Panc1 (cell line): ENCODE data around the gene PRKAA1. TPM values are rescaled to one million over a fixed set of nuclear protein-coding genes. Genes with fewer than 3 reads are reported as not detected.
"Not testable (repeated sequence)": the region's sequence is repeated elsewhere in the genome, so short reads cannot be mapped to it uniquely, and the experiment has no call there.

Experiments used
- ATAC-seq: fragments of 200-7000 bp; cut with Tn5 transposase; 2 replicates; pipeline ENCODE4 v1.9.1; 2020; ENCODE audit warnings: mild to moderate bottlenecking, moderate library complexity
- BruUV-seq: library from RNA; stranded (reverse); fragments of 400-500 nt; replicated peaks from 2 replicates; lab custom pipeline; 2021; lab: Mats Ljungman, UMichigan
- CTCF ChIA-PET: fragments of 300-600 bp; sonication (Branson Sonifier 250); formaldehyde crosslinking; loops from one replicate; lab custom pipeline; 2022; ENCODE audit warnings: antibody characterized with exemption; lab: Charles Lee
- POLR2A ChIA-PET: fragments of 300-600 bp; sonication (Branson Sonifier 250); formaldehyde crosslinking; loops from one replicate; lab custom pipeline; 2022; ENCODE audit warnings: antibody characterized with exemption; lab: Charles Lee
- DNase-seq: peaks from one replicate; pipeline ENCODE4 v3.0.0-alpha.2; 2010; ENCODE audit warnings: low read depth, low spot score
- H3K27ac ChIP-seq: 2 replicates; pipeline ENCODE4 v1.5.1; 2011; ENCODE audit warnings: mild to moderate bottlenecking, low read length, inconsistent platforms
- H3K27me3 ChIP-seq: fragments of 200-500 bp; sonication (Bioruptor generic); 2 replicates; pipeline ENCODE4 v1.6.0; 2014; ENCODE audit warnings: low read length, inconsistent platforms; ENCODE audit not compliant: control insufficient read depth, insufficient read depth
- H3K36me3 ChIP-seq: fragments of 200-500 bp; sonication (Bioruptor generic); 2 replicates; pipeline ENCODE4 v1.5.1; 2014; ENCODE audit warnings: inconsistent platforms, mild to moderate bottlenecking, low read length, moderate library complexity; ENCODE audit not compliant: control insufficient read depth, insufficient read depth
- H3K4me1 ChIP-seq: 2 replicates; pipeline ENCODE4 v1.5.1; 2011; ENCODE audit warnings: inconsistent platforms, mild to moderate bottlenecking, low read length, moderate library complexity; ENCODE audit not compliant: control insufficient read depth, insufficient read depth
- H3K4me3 ChIP-seq, 2 experiments: 2 replicates each; pipeline ENCODE4 v1.5.1; 2011 to 2012; ENCODE audit warnings: low read depth in 2 of 2, low read length in 2 of 2, mild to moderate bottlenecking in 2 of 2, inconsistent platforms in 1 of 2, moderate library complexity in 1 of 2
- H3K9me3 ChIP-seq: fragments of 200-500 bp; sonication (Bioruptor generic); 2 replicates; pipeline ENCODE4 v1.5.1; 2014; ENCODE audit warnings: low read depth, mild to moderate bottlenecking, inconsistent platforms, low read length, moderate library complexity; ENCODE audit not compliant: control insufficient read depth, insufficient read depth
- POLR2AphosphoS5 ChIP-seq: IDR thresholded peaks from 2 replicates; pipeline ENCODE4 v1.6.1; 2012; ENCODE audit warnings: mild to moderate bottlenecking, low read depth, low read length, moderate library complexity
- SIN3A ChIP-seq: IDR thresholded peaks from 2 replicates; pipeline ENCODE4 v1.6.1; 2012; ENCODE audit warnings: low read depth, mild to moderate bottlenecking, low read length, moderate library complexity, borderline replicate concordance; ENCODE audit not compliant: insufficient read depth
- TCF7L2 ChIP-seq: IDR thresholded peaks from 2 replicates; pipeline ENCODE4 v1.6.1; 2011; ENCODE audit warnings: mild to moderate bottlenecking, low read depth, low read length, inconsistent platforms
- in situ Hi-C: cut with HindIII; loops from 2 replicates; pipeline ENCODE4 v1.10.0; 2016; ENCODE audit warnings: low sequenced_read_pairs, low pct_unique_long_range_greater_than_20kb
- intact Hi-C: fragments of 100-400 bp; cut with micrococcal nuclease; formaldehyde crosslinking; loops from one replicate; pipeline ENCODE4 v1.10.0; 2022; ENCODE audit not compliant: unreplicated experiment
- total RNA-seq: library from RNA; stranded (reverse); gene quantifications from one replicate; pipeline ENCODE4 v1.2.1, GENCODE V29; 2021; ENCODE audit not compliant: unreplicated experiment
- TF ChIP-seq, protein P1 (sequence below), 2 experiments: IDR thresholded peaks; 2 replicates each; pipeline ENCODE4 v1.6.1; 2011 to 2012; ENCODE audit warnings: low read depth in 2 of 2, control low read depth in 1 of 2, low read length in 1 of 2, mild to moderate bottlenecking in 1 of 2, moderate library complexity in 1 of 2; ENCODE audit not compliant: insufficient read depth in 1 of 2
- TF ChIP-seq, protein P2 (sequence below): fragments of 450-650 bp; IDR thresholded peaks from 2 replicates; pipeline ENCODE4 v1.5.1; 2017; ENCODE audit warnings: mild to moderate bottlenecking

The PRKAA1 gene
- total RNA-seq, 1 experiment from 2014 or later, result 75.8 TPM

DNA sequence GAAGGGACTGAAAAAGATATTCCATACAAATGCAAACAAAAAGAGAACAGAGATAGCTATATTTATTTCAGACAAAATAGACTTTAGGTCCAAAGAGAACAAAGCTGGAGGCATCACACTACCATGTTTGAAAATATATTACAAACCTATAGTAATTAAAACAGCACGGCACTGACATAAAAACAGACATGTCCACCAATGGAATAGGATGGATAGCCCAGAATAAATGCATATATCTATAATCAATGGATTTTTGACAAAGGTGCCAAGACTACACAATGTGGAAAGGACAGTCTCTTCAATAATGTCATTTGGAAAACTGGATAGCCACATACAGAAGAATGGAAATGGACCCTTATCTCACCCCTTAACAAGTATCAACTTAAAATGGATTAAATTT, 10.2 kb downstream of the PRKAA1 start:
- H3K9me3 ChIP-seq, result peaks cover 3% of the 10 kb centered on the region; the same call in 1 of the 2 replicates
- in situ Hi-C loops (no loop called here), intact Hi-C loops (no loop called here)
- ChIA-PET POLR2A (interaction anchor here (0.6 kb wide), 2 partner anchors 32 to 42 kb away, joined by 3 read pairs; no protein-coding TSS in a partner anchor), CTCF (interaction anchor here (0.6 kb wide), 1 partner anchor 1218 kb away, joined by 3 read pairs; no protein-coding TSS in a partner anchor)
- H3K27ac ChIP-seq, result no peak overlapping the region
- TF ChIP-seq, protein P1, sequence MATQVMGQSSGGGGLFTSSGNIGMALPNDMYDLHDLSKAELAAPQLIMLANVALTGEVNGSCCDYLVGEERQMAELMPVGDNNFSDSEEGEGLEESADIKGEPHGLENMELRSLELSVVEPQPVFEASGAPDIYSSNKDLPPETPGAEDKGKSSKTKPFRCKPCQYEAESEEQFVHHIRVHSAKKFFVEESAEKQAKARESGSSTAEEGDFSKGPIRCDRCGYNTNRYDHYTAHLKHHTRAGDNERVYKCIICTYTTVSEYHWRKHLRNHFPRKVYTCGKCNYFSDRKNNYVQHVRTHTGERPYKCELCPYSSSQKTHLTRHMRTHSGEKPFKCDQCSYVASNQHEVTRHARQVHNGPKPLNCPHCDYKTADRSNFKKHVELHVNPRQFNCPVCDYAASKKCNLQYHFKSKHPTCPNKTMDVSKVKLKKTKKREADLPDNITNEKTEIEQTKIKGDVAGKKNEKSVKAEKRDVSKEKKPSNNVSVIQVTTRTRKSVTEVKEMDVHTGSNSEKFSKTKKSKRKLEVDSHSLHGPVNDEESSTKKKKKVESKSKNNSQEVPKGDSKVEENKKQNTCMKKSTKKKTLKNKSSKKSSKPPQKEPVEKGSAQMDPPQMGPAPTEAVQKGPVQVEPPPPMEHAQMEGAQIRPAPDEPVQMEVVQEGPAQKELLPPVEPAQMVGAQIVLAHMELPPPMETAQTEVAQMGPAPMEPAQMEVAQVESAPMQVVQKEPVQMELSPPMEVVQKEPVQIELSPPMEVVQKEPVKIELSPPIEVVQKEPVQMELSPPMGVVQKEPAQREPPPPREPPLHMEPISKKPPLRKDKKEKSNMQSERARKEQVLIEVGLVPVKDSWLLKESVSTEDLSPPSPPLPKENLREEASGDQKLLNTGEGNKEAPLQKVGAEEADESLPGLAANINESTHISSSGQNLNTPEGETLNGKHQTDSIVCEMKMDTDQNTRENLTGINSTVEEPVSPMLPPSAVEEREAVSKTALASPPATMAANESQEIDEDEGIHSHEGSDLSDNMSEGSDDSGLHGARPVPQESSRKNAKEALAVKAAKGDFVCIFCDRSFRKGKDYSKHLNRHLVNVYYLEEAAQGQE (IDR thresholded peaks at IDR 0.05; ENCODE audit: insufficient read depth in 1 of 2, low read depth in 2 of 2, low read length in 1 of 2), result no peak
- TF ChIP-seq, protein P2, sequence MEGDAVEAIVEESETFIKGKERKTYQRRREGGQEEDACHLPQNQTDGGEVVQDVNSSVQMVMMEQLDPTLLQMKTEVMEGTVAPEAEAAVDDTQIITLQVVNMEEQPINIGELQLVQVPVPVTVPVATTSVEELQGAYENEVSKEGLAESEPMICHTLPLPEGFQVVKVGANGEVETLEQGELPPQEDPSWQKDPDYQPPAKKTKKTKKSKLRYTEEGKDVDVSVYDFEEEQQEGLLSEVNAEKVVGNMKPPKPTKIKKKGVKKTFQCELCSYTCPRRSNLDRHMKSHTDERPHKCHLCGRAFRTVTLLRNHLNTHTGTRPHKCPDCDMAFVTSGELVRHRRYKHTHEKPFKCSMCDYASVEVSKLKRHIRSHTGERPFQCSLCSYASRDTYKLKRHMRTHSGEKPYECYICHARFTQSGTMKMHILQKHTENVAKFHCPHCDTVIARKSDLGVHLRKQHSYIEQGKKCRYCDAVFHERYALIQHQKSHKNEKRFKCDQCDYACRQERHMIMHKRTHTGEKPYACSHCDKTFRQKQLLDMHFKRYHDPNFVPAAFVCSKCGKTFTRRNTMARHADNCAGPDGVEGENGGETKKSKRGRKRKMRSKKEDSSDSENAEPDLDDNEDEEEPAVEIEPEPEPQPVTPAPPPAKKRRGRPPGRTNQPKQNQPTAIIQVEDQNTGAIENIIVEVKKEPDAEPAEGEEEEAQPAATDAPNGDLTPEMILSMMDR, result no peak
- TF ChIP-seq SIN3A (no peak), POLR2AphosphoS5 (no peak), TCF7L2 (no peak)
- no TSS peak for BruUV-seq
- DNase-seq (no peak), ATAC-seq (no peak)
- H3K4me3 ChIP-seq, result no peak overlapping the region
- no peaks in the 10 kb centered on the region for H3K27me3 ChIP-seq
- peaks cover 19% of the 10 kb centered on the region for H3K4me1 ChIP-seq
- H3K36me3 ChIP-seq, result no peaks in the 10 kb centered on the region

DNA sequence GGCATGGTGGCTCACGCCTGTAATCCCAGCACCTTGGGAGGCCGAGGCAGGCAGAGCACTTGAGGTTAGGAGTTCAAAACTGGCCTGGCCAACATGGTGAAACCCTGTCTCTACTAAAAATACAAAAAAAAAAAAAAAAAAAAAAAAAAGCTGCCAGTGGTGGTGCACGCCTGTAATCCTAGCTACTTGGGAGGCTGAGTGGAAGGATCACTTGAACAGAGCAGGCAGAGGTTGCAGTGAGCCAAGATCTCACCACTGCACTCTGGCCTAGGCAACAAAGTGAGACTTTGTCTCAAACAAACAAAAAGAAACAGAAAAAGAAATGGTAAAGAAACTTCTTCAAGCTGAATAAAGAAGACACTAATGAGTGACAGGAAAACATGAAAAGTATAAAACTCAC, 11.5 kb downstream of the PRKAA1 start:
- in situ Hi-C loops, POLR2A ChIA-PET, ATAC-seq, H3K36me3 ChIP-seq, DNase-seq, H3K4me3 ChIP-seq, CTCF ChIA-PET, H3K27me3 ChIP-seq, BruUV-seq, H3K9me3 ChIP-seq, H3K27ac ChIP-seq, intact Hi-C loops: not testable (repeated sequence)
- peaks cover 15% of the 10 kb centered on the region for H3K4me1 ChIP-seq

DNA sequence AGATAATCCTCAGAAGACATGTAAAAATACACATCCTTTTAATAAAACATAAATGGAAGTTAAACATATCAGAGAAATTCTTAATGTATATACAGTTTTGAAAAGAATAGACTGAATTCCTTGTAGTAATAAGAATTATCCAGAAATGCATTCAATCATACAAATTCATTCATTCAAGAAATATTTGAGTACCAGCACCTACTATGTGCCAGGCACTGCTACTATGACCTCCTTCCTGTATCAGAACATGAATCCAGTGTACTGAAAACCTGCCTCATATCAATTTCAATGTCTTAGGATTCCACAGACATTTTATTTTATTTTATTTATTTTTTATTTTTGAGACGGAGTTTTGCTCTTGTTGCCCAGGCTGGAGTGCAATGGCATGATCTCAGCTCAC, 13.3 kb downstream of the PRKAA1 start:
- no peak overlapping the region for H3K4me3 ChIP-seq
- intact Hi-C loops, result no loop called here
- no TSS peak for BruUV-seq

More for the DNA sequence above, 13.3 kb downstream of the PRKAA1 start:
- no peak overlapping the region for H3K27ac ChIP-seq
- ChIA-PET POLR2A (no interaction called here), CTCF (no interaction called here)
- ATAC-seq (no peak), DNase-seq (no peak)
- TF ChIP-seq, protein P2, result no peak
- peaks cover 3% of the 10 kb centered on the region; the same call in 1 of the 2 replicates for H3K9me3 ChIP-seq
- in situ Hi-C loops, result no loop called here
- no peaks in the 10 kb centered on the region for H3K36me3 ChIP-seq
- H3K4me1 ChIP-seq, result peaks cover 10% of the 10 kb centered on the region; the same call in 1 of the 2 replicates
- no peaks in the 10 kb centered on the region for H3K27me3 ChIP-seq
